Activated CD8-positive, alpha-beta memory T cell treated with anti-CD3 and anti-CD28 coated beads for 1 hour (primary cell): Measurements from ENCODE around the gene DLG2.

Experiments used
- DNase-seq, 2 donors: peaks; one replicate each; pipeline ENCODE4 v3.0.0-alpha.2; 2020; ENCODE audit warnings: low read depth in 1 of 2; ENCODE audit errors: extremely low read depth in 1 of 2

DLG2 gene

DNA sequence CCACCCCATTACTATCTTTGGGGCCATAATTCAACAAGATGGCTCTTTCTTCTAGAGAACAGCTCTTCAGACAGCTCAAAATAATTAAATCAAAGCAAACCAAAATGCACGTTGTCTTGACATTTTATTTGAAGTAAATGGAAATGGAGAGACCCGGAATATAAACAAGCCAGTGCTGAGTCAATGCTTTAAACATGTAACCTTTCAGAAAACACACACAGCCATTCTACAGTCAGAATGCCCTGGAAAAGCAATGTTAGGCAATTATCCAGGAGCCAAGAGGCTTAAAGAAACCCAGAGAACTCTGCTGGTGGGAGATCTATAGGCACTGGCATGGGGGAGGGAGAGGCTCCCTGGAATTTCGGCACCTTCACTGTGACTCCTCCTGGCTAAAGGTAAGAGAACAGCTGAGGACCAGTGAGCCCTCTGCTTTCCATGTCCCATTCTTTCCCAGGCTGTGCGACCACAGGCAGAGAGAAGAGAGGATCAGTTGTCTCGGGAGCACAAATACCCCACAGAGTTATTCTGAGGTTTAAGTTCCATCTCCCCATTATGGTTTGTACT lies 2086.9 kb downstream of the DLG2 start:
- DNase-seq, result no peak

DNA sequence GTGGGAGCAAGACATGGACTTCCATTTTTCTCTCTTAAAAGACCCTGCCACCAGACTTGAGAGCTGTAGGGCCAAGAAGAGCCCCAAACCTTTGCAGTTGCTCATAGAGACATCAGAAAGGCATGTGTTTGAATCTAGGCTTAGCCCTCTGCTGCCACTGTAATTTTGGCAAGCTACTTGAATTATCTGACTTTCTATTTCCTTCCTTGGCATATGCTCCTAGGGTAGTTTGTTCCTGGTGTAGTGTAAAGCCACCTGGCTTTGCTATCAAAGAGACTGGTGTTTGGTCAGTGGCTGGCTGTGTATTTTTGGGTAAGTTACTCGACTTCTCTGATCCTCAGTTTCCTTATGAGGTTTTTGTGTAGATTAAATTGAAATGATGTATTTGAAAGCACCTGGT lies 2088.9 kb downstream of the DLG2 start:
- DNase-seq, result no peak

DNA sequence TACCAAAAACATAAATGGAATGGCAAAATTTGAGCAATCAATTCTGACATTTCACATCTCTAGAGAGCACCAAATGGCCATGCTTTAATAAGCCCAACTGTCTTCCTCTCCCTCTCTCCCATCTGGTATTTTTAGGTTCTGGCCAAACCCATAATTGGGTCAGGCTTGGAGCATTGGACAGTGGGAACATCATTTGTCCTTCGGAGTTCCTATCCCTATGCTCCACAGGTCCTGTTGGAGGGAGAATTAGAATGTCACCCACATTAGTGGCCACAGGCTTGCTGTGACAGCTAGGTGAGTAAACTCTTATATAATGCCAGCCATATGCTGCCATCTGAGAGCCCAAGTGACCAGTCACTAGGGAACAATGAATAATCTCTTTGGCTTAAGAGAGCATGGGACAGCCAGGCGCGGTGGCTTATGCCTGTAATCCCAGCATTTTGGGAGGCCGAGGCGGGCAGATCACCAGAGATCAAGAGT lies 2090.0 kb downstream of the DLG2 start:
- DNase-seq, result no peak

DNA sequence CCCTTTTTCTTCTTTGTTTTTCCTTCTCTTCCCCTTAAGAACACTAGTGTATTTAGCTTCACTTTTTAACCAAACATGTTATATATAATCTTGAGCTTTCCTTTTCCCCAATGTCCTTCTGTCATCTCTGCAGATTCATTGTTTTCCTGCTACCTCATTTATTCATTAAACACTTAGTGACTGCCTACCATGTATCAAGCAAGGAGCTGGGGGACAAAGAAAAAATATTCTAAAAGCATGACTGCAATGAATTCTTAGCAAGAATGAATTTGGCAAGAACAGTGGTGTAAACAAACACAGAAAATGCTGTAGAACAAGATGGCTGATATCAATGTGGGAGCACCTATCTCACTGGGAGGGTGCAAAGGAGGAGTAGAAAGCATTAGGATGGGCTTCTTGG lies 2094.0 kb downstream of the DLG2 start:
- DNase-seq, result no peak

- DNase-seq, result no peak
Measured at GRCh38 chr11:83528877-83529276, 2098.3 kb downstream of the DLG2 start.

DNA sequence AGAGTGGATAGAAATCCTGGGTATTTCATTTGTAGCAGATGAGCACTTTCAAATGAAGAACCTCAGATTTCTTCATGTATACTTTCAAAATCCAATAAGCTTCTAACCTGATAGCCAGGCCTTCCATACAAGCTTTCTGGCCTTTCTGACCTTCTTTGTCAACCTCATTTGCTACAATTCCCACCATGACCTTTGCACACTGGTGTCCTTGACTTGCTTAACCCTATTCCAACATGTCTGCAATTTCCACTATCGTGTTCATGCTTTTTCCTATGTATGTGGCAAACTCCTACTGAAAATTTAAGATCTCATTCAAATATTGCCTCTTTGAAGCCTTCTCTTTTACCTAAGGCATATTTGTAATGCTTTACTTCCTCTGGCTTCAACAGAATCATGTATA lies 2098.9 kb downstream of the DLG2 start:
- DNase-seq, result no peak

DNA sequence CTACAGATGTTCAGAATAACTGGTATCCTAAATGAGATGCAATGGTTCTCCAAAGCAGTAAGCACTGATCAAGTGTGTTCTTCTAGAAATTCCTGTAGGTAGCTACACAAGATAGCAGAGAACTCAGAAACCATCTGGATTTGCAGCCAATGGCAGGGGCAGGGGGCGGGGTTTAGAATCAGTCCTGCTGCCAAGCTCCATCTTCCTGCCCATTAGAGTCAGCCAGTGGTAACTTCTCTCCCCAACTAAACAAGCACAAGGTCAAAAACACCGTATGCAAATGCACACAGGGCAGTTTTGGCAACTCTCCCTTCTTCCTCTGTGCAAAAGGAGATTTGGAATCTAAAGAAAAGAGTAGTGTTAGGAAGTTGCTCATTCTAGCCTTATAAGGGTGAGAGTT lies 2103.5 kb downstream of the DLG2 start:
- no peak for DNase-seq

DNA sequence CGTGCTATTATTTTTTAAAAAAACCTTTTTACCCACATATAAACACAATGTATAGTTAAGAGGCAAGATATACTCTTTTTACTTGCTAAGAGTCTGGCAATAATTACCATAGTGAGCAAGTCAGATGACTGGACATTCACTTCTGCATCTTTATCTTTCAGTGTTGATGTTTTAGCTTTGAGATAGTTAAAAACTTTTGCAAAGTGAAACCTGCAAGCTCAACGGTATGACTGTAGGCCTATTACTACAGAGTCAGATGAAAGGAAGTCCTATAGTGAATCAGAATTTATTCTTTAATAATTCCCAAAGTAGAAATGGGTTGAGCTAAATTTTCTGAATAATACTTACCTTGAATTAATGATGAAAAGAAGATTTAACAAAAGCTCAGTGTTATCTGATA lies 2104.2 kb downstream of the DLG2 start:
- no peak for DNase-seq

GRCh38 chr11:83521647-83522596 lies 2105.2 kb downstream of the DLG2 start:
- DNase-seq, result no peak

GRCh38 chr11:83520849-83521248 lies 2106.3 kb downstream of the DLG2 start:
- DNase-seq, result no peak

DNA sequence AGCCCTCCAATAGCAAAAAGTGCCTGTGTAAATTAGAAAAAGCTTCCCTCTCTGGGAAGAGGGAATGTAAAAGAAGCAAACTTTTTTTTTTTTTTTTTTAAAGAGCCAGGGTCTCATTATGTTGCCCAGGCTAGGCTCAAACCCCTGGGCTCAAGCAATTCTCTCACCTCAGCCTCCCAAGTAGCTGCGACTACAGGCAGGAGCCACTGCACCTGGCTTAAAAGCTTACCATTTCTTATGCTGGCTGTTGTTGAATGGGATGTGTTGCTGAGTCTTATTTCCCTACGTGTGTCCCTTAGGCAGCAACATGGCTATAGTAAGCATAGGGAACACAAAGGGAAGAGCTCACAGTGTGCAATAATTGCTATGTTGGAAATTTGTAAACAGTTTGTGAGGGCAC lies 2115.5 kb downstream of the DLG2 start:
- no peak for DNase-seq

GRCh38 chr11:83510530-83511460 lies 2116.3 kb downstream of the DLG2 start:
- DNase-seq, result no peak

DNA sequence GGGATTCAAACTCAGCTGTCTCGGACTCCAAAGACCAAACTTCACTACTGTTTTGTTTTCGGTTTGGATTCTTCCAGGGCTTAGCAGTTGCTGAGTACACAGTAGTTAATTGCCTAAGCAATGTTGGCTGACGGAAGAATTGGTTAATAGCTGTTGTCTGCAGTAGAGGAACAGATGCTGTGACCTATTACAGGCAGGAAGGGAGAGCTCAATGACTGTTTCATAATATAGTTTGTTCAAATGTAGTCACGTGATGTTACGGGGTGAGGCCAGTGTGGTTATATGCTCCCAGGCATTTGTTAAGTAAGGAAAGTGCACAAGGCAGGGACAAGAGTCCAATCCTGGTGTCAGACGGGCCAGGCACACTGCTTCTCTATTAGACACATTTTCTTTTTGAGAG lies 2118.3 kb downstream of the DLG2 start:
- DNase-seq, result no peak

GRCh38 chr11:83502041-83502440 lies 2125.1 kb downstream of the DLG2 start:
- no peak for DNase-seq

GRCh38 chr11:83493917-83494316 lies 2133.2 kb downstream of the DLG2 start:
- no peak for DNase-seq

GRCh38 chr11:83493034-83493433 lies 2134.1 kb downstream of the DLG2 start:
- DNase-seq, result no peak

DNA sequence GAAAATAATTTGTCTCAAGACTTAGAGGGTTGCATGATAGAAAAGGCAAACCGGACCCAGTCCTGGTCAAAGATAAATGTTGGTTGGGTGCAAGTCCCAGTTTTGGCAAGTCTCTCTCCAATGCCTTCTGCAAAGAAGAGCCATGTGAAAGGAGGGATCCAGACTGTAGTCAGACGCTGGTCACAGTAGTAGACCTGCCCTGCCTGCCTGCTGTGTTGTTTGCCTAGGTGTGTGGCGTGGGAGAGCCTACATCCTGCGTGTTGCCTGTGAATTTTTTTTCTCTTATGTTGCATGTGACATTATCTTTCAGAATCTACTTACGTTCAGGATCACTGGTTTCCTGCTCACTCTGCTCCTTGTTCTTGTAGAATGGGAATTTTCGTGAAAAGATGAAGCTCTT lies 2143.3 kb downstream of the DLG2 start:
- no peak for DNase-seq

GRCh38 chr11:83480811-83481210 lies 2146.3 kb downstream of the DLG2 start:
- DNase-seq, result no peak

DNA sequence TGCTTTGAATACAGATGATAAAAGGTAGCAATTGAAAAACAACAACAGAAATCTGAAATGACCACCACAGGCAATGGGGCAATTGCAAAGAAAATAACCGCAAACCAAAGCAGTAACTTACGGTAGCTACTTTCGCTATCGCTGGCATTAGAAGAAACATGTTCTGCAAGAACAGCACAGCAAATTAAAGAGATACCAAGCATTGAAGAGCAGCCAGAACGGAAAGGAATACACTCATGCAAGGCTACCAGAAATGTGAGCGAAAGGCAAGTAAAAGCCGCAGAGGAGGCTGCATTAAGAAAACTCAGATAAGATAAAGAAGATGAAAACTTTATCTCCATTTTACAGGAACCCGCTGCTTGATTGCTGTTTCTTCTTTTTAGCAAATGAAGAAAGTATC lies 2146.9 kb downstream of the DLG2 start:
- no peak for DNase-seq

GRCh38 chr11:83477772-83478171 lies 2149.4 kb downstream of the DLG2 start:
- DNase-seq, result no peak

- DNase-seq, result no peak
Measured at GRCh38 chr11:83475760-83476159, 2151.4 kb downstream of the DLG2 start.
